PC-9 (cell line): ENCODE data around the gene NRG3.

Source experiments
- EZH2 ChIP-seq: fragments of 200-600 bp; sonication (generic); IDR thresholded peaks from 2 replicates; pipeline ENCODE4 v1.8.0; 2017; ENCODE audit warnings: antibody characterized with exemption, low read depth
- TF ChIP-seq, protein P1 (sequence below): fragments of 200-600 bp; sonication (generic); conservative IDR thresholded peaks from 2 replicates; pipeline ENCODE4 v1.6.1; 2017; ENCODE audit warnings: mixed run types, antibody characterized with exemption, mild to moderate bottlenecking, moderate library complexity

DNA sequence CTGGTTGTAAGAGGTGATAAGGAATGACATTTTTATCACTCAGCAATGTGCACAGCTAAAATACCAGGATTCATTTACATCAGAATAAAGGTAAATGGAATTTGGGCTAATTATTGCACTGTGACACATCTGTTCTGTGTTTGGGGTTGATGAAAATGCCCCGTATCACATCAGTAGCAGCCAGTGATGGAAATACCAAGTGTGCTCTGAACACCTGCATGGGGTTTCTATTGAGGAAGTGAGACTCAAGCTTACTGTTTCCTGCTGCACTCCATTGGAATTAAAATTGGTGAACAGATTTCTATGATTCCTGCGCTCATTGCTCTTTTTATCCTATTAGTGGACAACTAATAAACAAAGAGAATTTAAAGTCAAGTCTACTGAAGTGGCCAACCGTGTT, 296.9 kb downstream of the NRG3 start:
- TF ChIP-seq, protein P1, sequence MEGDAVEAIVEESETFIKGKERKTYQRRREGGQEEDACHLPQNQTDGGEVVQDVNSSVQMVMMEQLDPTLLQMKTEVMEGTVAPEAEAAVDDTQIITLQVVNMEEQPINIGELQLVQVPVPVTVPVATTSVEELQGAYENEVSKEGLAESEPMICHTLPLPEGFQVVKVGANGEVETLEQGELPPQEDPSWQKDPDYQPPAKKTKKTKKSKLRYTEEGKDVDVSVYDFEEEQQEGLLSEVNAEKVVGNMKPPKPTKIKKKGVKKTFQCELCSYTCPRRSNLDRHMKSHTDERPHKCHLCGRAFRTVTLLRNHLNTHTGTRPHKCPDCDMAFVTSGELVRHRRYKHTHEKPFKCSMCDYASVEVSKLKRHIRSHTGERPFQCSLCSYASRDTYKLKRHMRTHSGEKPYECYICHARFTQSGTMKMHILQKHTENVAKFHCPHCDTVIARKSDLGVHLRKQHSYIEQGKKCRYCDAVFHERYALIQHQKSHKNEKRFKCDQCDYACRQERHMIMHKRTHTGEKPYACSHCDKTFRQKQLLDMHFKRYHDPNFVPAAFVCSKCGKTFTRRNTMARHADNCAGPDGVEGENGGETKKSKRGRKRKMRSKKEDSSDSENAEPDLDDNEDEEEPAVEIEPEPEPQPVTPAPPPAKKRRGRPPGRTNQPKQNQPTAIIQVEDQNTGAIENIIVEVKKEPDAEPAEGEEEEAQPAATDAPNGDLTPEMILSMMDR: no peak
- no peak for TF ChIP-seq EZH2
